GM12874 (cell line): ENCODE results near the gene MFN2.

Experiments used
- TF ChIP-seq, protein P1 (sequence below): IDR thresholded peaks from 2 replicates; pipeline ENCODE4 v1.5.1; 2011; ENCODE audit warnings: low read depth, mild to moderate bottlenecking, control low read depth, low read length, moderate library complexity; ENCODE audit not compliant: insufficient read depth

The MFN2 gene

DNA sequence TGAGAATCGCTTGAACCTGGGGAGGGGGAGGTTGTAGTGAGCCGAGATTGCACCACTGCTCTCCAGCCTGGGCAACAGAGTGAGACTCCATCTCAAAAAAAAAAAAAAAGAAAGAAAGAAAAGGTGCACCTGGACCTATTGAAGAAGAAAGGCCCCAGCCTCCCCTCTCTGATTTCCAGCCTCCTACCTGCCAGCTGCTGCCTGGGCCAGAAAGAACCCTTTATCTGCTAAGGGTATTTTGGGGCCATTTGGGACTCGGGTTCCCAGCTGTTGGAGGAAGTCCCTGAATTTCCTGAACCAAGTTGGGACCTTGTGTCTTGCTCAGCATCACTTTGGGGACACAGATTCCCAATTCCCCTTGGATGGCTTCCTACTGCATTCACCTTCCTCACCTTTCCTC is 79.0 kb downstream of the MFN2 start:
- TF ChIP-seq, protein P1, sequence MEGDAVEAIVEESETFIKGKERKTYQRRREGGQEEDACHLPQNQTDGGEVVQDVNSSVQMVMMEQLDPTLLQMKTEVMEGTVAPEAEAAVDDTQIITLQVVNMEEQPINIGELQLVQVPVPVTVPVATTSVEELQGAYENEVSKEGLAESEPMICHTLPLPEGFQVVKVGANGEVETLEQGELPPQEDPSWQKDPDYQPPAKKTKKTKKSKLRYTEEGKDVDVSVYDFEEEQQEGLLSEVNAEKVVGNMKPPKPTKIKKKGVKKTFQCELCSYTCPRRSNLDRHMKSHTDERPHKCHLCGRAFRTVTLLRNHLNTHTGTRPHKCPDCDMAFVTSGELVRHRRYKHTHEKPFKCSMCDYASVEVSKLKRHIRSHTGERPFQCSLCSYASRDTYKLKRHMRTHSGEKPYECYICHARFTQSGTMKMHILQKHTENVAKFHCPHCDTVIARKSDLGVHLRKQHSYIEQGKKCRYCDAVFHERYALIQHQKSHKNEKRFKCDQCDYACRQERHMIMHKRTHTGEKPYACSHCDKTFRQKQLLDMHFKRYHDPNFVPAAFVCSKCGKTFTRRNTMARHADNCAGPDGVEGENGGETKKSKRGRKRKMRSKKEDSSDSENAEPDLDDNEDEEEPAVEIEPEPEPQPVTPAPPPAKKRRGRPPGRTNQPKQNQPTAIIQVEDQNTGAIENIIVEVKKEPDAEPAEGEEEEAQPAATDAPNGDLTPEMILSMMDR: no peak

DNA sequence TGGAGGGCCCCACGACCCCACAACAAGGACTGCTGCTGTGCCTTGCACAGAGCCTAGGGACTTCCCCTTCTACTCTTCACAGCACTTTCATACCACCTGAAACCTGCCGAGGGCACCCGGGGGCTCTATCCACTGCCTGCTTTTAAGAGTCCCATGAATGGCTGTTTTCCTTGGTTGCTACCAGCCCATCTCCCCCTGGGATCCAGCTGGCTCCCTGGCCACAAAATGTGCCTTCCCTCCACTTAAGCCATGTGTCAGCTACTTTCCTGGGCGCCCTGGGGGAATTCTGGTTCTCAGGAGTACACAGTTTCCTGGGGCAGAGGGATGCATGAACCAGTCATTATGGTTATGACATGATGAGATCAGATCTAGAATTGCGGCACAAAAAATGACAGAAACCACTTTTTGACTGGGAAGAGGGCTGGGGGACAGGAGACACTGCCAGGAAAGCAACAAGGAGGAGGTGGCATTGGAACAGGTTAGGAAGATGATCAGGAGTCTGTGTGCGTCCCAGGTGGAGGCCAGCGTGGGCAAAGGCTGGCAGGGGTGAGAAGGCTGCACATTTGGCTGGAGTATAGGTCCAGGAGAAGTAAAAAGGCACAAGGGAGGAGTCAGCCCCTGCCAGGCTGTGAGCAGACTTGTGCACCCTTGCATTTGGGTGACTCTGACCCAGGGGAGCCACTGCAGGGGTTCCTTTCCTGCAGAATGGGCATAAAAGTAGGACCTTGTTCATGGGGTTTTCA is 79.6 kb downstream of the MFN2 start:
- TF ChIP-seq, protein P1: no peak

DNA sequence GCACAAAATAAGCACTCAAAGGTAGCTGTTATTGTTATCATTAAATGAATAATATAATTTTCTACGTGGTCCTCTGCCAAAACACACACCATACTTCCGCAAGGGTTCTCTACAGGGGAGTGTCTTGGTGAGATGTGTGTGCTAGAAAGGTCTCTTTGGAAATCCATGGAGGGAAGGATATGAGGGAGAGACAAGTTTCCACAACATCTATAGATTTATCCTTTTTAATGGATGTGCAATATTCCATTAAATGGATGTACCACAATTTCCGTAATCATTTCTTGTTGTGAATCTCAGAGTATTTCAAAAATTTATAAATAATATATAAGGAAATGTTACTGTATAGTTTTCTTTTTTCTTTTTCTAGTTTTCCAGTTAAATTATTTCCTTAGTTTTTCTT is 80.3 kb downstream of the MFN2 start:
- TF ChIP-seq, protein P1: no peak
